NCI-H146 treated with DMSO at 0.1 percent for 48 hours (cell line): ENCODE results near the gene ARL3.

Source experiments
- DNase-seq: peaks from one replicate; lab custom pipeline; 2025; ENCODE audit not compliant: unreplicated experiment; lab: John Stamatoyannopoulos, UW

Gene ARL3

DNA sequence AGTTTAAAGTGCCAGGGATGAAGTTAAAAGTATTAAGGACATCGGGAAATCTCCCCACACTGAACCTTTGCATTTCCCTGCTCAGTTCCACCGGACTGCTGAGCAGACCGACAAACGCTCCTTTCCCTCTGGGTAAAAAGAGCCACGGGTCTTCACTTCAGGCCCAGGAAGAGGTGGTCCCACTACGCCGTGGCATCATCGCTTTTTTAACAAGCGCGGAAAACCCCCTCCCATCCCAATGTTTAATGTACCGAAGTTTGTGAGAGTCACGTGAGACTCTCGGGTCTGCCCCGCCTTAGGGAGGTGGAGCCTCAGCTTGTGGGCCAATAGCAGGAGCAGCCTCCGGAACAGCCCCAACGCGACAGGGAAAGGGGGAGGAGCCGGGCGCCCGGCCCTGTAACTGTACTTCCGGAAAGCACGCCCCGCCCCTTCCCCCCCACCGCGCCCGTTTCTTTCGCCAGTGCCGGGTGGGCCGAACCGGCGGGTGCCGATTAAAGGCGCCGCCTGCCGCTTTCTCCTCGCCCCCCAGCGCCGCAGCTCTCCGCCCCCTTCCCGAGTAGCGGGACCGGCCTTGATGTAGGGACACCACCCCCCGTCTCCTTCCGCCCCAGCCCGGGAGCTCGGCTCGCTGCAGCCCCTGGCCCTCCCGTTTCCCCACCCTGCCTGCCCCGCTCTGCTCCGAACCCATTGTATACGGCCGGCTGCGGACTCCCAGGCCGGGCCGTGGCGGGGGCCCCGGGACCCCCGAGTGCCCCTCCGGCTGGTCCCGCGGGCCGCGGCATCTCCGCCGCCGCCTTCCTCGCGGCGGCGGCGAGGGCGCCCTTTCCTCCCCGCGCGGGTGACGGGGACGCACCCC is 72.1 kb downstream of the ARL3 start:
- peak; percentile 94 for DNase-seq

DNA sequence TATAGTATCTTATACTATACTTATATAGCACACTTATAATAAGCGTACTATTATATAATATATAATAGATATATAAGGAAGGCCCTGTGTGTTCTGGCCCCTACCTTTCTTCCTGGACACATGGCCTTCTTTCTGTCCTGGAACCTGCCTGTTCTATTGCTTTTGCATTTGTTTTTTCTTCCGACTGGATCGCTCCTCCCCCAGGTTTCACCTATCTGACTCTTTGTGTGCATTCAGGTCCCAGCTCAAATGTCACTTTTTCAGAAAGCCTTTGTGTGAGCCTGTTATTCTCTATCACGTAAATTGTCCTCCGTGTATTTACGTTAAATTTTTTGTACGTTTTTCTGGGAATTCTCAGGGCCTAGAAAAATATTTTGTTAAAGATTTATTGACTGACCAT is 72.8 kb downstream of the ARL3 start:
- DNase-seq, result peak; percentile 75

DNA sequence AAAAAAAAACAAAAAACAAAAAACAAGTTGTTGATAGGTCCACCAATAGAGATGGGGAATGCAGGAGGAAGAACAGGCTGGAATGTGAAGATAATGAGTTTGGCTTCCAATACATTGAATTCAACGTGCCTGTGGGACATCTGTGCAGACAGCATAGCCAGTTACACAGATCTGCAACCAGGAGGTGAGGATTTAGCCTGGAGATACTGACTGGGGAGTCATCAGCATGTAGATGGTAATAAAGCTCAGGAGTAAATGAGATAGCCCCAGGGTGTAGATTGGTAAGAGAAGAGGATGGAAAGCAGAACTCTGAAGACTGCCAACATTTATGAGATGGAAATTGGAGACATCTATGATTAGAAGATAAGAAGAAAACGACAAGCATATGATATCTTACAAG is 74.7 kb downstream of the ARL3 start:
- DNase-seq, result no peak

DNA sequence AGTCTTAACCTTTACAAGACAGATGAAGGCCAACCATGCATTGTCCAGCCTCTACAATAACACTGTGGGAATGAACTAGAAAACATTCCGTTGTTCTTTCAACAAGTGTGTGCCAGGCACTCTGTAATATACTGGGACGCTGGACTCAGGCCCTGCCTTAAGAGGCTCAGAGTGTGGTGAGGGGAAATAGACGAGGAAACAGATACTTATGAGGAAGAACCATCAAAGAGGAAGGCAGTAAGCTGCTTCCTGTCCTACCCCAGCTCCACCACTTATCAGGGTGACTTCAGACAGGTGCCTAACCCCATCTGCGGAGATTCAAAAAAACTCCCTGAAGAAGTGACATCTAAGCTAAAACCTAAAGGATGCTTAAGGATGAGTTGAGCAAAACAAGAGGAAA is 78.8 kb downstream of the ARL3 start:
- no peak for DNase-seq

DNA sequence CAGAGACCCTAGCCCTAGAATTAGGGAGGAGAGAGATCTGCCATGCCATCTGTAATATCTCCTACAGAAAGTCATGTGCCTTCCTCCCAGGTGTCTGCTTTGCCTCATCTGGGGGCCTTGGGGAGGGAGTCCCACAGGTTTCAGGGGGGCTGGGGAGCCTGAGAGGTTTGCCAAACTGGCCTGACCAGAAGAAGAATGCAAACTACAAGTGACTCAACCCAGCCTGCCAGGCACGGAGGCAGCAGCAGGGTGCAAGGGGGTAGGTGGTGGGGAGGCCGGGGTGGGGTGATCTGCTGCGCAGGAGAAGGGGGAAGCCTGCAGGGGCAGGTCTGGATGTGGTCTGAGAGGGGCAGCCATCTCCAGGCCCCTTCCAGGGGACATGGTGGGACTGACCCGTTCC is 79.5 kb downstream of the ARL3 start:
- no peak for DNase-seq

DNA sequence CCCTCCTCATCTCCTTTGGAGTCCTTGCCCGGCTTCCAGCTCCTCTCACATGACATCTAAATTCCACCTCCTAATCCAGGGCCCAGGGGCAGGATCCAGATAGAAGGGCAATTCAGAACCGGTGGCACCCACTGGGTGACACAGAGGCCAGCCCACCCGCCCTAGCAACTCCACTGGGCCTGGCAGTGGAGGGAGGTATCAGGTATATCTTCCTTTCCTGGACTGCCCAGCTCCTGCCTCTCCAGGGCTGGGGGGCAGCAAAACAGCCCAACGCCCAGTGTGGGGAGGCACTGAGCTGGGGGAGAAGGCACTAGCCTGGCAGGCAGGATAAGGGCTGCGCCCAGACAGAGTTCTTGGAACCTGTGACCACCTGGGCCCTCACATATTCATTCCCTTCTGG is 80.3 kb downstream of the ARL3 start:
- no peak for DNase-seq

DNA sequence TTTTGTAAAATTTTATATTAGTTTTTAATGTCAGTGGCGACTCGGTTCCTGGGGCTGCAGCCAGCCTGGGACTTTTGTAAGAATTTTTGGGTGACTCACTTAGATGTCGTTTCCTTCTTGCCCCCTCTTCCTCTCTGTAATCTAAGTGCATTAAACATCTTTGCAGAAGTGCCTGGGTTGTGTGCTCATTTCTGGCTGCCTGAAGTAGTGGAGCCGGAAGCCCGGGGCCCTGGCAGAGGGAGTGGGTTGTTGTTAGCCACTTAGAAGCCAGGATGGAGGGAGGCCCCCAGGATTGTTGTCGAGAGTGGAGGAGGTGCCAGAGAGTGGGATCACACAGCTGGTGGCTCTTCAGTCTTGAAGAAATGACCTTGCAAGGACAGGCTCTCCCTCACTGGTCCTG is 80.9 kb downstream of the ARL3 start:
- DNase-seq, result no peak

DNA sequence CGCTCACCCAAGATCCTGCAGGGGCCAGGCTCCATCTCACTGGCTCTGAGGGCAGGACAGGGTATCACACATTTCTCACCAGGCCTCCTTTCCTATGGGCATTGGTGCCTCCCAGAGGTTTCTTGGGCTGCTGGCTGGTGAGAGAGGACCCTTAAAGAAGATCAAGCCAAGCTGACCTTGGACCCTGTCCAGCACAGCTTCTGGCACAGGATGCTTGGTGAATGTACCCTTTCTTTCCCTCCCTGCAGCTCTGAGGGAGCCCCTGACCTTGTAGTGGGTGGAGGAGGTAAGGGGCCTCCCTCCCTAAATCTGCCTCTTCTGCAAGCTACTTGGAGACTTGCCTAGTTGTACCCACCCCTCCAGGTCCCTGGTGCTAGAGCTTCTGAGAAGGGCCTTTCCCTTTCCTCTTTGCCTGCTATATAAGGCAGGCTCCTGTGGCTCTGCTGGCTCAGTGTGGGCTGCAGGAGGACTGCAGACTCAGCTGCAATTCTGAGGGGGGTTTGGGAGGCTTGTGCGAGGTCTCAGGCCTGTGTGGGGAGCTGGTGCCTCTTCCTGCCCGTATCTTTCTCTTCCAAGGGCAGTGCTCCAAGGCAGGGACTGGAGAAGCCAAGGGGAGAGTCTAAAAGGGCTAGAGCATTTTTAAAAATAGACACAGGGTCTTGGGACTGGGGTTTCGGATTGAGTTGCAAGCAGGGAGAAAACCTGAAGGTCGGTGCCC is 81.6 kb downstream of the ARL3 start:
- no peak for DNase-seq

DNA sequence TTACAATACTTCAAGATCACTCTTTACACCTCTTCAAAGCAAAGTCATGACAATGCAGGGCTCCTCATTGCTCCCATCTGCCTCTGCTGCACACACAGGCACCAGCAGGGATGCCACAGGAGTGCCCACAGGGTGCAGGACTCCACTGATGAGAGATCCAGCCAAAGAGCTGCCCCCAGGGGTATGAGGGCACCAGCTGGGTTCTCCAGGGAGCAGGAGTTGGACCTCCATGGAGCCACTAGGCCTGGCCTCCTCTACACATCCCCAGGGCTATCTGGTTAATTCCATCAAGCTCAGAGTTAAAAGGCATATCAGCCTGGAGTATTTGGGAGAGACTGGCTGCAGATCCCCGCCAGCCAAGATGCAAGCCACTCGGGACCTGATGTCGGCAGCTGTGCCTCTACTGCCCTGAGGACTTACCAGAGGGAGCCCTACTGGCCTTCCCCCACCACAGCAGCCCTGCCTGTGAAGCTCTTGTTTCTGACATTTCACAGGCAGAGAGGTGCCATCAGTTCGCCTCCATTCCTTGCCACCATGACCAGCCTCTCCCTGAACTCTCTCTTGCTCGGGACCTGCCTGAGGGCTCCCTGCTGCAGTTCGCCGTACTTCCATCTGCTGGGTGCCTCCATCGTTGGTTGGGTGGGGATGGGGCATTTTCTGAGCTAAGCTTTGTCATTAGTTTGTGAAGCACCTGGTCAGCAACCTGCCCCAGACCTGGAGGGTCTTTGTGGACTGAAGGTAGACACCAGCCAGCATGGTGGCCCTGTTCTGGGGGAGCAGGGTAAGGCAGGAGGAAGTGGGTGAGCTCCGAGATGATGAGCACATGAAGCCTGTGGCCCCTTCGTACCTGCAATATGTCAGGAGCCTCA is 82.4 kb downstream of the ARL3 start:
- DNase-seq, result no peak

DNA sequence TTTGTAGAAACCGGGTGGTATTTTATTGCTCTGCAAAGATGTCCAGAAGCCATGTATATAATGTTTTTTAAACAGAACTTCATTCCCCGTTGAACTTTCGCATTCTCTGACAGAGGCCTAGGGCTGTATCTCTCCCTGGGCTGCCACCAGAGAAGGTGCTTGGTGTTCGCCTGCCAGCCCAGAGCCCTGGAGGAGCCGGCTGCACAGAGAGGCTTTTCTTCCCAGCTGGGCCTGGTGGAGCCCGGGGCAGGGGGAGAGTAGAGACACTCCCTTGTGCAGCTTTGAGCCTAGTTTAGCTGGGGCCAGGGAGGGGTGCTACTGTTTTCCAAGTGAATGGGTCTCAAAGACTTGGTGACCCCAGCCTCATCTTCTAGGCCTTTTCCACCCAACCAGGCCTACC is 83.5 kb downstream of the ARL3 start:
- DNase-seq, result no peak

DNA sequence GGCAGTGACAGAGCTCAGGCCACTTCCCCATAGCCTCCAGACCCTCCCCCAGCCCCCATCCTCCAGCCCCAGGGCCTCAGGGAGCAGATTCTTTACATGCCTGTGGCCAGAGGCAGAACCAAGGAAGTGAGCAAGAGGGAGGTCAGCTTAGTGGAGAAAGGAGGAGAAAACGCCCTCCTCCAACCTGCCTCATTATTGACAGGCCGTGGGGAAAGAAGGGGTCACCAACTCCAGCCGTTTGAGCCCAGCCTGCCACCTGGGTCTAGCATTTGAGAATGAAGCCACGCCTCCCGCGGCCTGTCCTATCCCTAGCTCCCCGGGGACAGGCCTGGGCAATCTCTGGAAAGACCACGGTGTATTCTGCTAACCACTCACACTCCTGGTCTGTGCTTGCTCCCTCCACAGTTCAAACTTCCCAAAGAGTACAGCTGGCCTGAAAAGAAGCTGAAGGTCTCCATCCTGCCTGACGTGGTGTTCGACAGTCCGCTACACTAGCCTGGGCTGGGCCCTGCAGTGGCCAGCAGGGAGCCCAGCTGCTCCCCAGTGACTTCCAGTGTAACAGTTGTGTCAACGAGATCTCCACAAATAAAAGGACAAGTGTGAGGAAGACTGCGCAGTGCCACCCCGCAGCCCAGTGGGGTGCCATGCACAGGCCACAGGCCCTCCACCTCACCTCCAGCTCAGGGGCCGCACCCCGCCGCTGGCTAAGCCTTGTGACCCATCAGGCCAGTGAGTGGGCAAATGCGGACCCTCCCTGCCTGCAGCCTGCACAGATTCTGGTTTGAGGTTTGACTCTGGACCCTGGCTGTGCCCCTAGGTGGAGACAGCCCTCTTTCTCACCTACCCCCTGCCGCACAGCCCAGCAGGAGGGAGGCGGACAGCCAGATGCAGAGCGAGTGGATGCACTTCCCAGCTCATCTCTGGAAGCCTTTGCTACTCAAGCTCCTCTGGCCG is 84.3 kb downstream of the ARL3 start:
- DNase-seq, result peak; percentile 22

DNA sequence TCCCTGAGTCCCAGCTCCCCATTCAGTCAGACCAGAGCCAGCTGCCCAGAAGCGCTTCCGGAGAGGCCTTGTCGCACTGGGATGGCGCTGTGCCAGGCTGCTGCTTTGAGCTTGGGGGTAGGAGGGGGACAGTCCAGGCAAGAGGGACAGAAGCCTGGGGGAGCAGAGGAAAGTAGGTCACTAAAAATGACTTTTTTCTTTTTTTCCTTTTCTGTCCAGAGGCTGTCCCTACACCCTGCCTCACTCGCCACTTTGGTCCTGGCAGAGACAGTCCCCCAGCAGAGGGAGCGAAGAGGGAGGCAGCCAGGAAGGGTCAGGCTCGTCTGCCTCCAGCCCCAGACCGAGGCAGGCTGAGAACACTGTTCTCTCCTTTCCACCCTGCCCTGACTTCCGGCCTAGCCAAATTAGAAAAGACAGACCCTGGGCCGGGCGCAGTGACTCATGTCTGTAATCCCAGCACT is 85.7 kb downstream of the ARL3 start:
- DNase-seq, result no peak

DNA sequence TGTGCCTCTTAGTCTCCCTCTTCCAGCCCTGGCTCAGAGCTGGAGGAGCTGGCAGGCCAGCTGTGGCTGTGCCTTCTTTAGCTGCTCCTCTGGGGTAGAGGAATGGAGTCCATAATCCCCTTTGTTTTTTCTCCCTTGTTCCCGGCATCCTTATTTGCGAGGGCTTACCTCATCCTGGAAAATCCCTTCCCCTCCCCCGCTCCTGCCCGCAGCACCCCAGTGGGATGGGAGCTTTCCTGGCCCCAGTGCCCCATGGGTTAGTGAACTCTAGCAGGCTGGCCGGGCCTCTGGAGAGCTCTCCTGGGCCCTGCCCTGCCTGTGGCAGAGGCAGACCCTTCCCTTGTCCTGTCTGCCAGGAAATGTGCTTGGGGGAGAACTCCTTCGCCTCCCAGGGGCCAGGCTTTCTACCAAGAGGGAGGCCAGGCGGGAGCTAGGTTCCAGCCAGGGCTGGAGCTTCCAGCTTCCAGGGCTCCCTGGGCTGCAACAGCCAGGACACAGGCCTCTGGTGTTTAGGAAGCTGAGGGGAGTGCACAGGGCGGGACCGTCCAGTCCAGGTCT is 86.4 kb downstream of the ARL3 start:
- DNase-seq, result no peak

DNA sequence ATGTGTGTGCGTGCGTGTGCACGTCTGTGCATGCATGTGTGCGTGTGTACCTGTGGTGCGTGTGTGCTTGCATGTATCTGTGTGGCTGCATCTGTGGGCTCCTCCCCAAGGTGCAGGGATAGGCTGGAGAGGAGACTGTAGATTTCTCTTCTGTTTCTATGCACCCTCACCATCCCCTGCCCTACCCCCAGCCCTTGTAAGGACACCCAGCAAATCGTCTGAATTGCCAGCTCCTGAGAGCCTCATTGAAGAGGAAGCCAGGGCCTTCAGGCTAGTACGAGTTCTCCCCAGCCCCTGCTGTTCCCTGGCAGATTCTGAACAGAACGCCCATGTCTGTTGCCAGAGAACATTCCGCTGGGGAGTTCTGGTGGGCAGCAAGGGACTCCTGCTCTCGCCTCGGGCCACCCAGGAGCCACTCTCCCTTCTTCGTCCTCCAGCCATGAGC is 86.9 kb downstream of the ARL3 start:
- no peak for DNase-seq

DNA sequence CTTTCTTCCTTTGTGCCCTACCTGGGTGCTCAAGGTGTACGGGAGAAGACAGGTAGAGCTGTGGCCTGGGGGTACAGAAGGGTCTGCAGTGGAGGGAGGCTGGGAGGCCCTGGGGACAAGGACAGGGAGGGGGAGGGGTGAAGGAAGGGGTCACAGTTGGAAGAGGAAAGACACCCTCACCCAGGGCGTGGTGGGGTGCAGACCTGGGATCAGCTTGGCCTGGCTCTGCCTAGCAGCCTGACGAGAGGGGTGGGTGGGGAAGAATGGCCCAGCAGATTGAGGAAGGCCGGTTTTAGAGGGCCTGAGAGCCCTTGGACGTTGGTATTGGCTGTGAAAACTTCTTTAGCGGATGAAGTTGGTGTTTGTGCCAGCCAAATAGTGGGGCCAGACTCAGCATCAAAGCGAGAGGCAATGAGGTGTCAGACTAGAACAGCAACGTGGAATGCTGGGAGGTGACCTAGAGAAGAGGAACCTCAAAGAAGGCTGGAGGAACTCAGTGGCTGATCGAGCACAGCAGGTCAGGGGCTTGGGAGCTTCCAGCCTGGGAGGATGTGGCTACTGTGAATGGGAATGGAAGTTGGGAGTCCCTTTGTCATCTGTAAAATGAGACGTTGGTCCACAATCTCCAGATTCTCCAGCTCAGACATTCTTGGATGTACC is 88.0 kb downstream of the ARL3 start:
- no peak for DNase-seq

DNA sequence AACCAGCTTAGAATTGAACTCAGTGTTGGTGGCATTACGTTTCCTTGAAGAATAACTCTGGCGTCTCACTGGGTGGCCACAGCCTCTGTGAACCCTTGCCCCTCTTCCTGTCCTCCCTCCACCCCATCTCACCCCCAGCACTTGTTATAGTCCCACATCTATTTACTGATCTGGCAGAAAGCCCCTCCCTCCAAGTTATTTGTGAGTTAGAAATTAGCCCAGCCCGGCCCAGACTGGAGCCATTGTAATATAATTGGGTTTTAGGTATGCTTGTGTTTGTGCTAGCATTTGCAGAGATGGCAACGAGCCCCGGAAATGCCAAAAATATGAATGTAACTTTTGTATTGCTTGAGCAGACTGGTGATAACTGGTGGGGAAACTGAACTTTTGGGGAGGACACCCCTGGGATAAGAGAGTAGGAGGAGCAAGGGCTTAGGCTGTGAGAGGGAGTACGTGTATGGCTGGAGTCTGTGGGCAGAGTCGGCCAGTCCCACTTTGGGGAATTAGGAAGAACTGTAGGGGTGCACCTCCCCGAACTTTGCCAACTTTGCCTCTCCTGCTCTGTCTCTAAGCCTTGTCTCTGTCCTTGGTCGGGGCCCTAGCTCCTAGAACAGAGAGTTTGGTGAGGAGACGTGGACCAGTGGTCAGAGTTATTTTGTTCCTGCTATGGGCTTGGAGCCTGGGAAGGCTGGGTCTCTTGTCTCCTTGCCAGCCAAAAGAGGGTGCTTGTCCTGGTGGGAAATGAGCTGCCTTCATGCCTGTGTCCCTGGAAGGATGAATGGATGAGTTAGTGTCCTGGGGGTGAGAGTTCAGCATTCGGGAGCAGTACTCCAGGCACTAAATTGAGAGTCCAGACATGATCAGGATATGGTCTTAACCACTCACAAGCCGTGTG is 89.2 kb downstream of the ARL3 start:
- no peak for DNase-seq

DNA sequence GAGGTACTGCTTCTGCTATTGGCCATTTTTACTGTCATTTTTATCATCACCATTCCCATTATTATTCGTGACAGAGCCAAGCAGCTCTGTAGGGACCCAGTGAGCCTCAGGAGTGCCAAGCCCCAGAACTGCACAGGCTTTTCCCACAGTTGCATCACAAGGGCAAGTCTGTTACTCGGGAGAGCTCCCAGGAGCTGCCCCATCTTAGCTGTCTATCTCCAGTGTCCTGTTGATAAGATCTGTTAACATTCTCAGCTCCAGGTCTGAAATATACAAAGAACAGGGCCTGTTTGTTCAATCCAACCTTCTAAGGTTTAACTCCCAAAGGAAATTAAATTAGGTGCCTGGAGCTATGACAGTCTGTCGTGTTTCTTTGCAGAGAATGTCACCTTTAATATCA is 90.1 kb downstream of the ARL3 start:
- DNase-seq, result no peak
